B cell (primary cell): ENCODE results near the gene XCL2.

Experiments used
- CTCF ChIP-seq: fragments of 200-600 bp; IDR thresholded peaks from one replicate; pipeline ENCODE4 v1.8.0; 2022; ENCODE audit warnings: antibody characterized with exemption, mild to moderate bottlenecking
- EZH2 ChIP-seq: IDR thresholded peaks from 2 replicates; pipeline ENCODE4 v1.6.1; 2012; ENCODE audit warnings: borderline replicate concordance, low read depth, mild to moderate bottlenecking, moderate library complexity, low read length; ENCODE audit not compliant: insufficient read depth, poor library complexity, severe bottlenecking

DNA sequence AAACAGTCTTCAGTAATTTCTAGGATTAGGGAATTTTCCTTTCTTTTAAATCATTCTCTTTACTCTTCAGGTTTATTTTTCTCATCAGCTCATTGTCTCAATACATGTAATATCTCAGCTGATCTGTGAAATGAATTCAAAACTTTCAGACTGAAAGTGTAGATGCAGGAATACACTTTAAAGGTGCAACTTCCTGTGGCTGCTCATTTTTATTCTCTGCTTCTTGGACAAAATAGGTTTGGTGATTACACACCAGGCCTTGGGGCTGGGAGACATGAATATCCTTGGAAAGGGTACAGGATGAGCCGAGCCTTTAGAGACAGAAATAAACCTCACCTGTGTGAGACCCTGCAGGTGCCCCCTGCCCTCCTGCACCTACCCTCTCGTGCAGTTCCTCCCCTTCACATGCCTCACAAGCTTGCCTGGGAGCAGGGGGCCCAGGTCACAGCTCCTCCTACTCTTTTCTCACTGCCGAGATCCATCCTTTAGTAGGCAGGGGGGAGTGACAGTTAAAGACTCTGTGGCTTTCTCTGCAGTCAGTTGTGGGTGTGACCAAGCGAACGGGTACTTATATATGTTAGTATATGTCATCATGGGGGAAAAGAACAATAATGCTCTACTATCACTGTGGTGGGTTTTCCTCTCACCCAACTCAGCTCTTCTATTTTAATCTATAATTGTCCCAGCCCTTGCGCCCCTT lies 23.6 kb downstream of the XCL2 start:
- TF ChIP-seq CTCF (no peak), EZH2 (no peak)
